Measurements from ENCODE around the gene FBXL13. TPM values are rescaled to one million over a fixed set of nuclear protein-coding genes. Genes with fewer than 3 reads are reported as not detected.
"Not testable (repeated sequence)": the region's sequence is repeated elsewhere in the genome, so short reads cannot be mapped to it uniquely, and the experiment has no call there.

FBXL13 gene
- total RNA-seq, 2 donors from 2014 or later = 1.3 to 1.4 TPM

DNA sequence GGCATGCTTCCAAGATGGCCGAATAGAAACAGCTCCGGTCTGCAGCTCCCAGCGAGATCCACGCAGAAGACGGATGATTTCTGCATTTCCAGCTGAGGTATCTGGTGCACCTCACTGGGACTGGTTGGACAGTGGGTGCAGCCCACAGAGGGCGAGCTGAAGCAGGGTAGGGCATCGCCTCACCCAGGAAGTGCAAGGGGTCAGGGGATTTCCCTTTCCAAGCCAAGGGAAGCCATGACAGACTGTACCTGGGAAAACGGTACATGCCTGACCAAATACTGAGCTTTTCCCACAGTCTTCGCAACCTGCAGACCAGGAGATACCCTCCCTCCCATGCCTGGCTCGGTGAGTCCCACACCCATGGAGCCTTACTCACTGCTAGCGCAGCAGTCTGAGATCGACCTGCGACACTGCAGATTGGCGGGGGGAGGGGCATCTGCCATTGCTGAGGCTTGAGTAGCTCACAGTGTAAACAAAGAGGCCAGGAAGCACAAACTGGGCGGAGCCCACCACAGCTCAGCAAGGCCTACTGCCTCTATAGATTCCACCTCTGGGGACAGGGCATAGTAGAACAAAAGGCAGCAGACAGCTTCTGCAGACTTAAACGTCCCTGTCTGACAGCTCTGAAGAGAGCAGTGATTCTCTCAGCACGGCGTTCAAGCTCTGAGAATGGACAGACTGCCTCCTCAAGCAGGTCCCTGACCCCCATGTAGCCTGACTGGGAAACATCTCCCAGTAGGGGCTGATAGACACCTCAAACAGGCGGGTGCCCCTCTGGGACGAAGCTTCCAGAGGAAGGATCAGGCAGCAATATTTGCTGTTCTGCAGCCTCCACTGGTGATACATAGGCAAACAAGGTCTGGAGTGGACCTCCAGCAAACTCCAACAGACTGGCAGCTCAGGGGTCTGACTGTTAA, 36.5 kb downstream of the FBXL13 start:
- not testable (repeated sequence) for H3K4me1 Mint-ChIP-seq; H3K36me3 Mint-ChIP-seq (ENCODE audit: low read depth); H3K27me3 Mint-ChIP-seq; H3K9me3 ChIP-seq (ENCODE audit: control insufficient read depth, low read length, poor library complexity, severe bottlenecking); H3K27ac Mint-ChIP-seq; DNase-seq; H3K4me3 Mint-ChIP-seq; ATAC-seq

DNA sequence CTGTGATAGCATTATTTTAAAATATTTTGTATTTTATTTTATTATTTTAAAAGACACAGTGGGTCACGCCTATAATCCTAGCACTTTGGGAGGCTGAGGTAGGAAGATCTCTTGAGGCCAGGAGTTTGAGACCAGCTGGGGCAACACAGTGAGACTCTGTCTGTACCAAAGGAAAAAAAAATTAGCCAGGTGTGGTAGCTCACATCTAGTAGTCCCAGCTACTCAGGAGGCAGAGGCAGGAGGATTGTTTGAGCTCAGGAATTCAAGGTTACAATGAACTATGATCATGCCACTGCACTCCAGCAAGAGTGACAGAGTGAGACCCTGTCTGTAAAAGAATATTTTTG, 37.1 kb downstream of the FBXL13 start:
- no peaks in the 10 kb centered on the region for H3K27me3 Mint-ChIP-seq
- H3K4me3 Mint-ChIP-seq = no peak overlapping the region
- H3K4me1 Mint-ChIP-seq = no peaks in the 10 kb centered on the region
- H3K36me3 Mint-ChIP-seq (ENCODE audit: low read depth) = no peaks in the 10 kb centered on the region
- no peak for ATAC-seq
- no peaks in the 10 kb centered on the region for H3K9me3 ChIP-seq (ENCODE audit: control insufficient read depth, low read length, poor library complexity, severe bottlenecking)
- no peak for DNase-seq
- no peak overlapping the region for H3K27ac Mint-ChIP-seq

- not testable (repeated sequence) for H3K4me3 Mint-ChIP-seq; H3K4me1 Mint-ChIP-seq; H3K9me3 ChIP-seq (ENCODE audit: control insufficient read depth, low read length, poor library complexity, severe bottlenecking); H3K27me3 Mint-ChIP-seq; H3K27ac Mint-ChIP-seq; ATAC-seq; H3K36me3 Mint-ChIP-seq (ENCODE audit: low read depth); DNase-seq
These were observed 40.3 kb downstream of the FBXL13 start for GRCh38 chr7:103034318-103034717.

DNA sequence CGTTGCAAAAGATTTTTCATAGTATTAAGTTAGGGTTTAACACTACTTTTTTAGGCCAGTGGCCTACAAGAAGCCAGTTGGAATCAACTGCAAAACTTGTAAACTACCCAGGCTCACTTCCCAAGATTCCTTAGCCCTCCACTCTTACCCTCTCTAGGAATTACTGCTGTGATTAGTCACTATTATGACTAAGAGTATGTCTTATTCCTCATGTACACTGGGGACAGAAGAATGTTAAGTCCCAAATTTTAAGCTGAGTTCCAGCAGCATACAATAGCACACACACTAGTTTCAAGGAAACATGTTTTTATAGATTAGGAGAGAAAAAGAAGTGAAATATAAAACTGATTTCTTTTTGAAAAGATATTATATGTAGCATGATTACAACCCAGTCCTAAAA, 42.8 kb downstream of the FBXL13 start:
- no peak for DNase-seq
- H3K9me3 ChIP-seq (ENCODE audit: control insufficient read depth, low read length, poor library complexity, severe bottlenecking) = no peaks in the 10 kb centered on the region
- ATAC-seq = no peak
- Mint-ChIP-seq H3K36me3 (ENCODE audit: low read depth) (no peaks in the 10 kb centered on the region), H3K27ac (no peak overlapping the region), H3K27me3 (no peaks in the 10 kb centered on the region), H3K4me1 (no peaks in the 10 kb centered on the region), H3K4me3 (no peak overlapping the region)

GRCh38 chr7:103031024-103031423, 43.6 kb downstream of the FBXL13 start:
- DNase-seq (no peak), ATAC-seq (no peak)
- Mint-ChIP-seq H3K4me1 (no peaks in the 10 kb centered on the region), H3K36me3 (ENCODE audit: low read depth) (no peaks in the 10 kb centered on the region), H3K4me3 (no peak overlapping the region), H3K27me3 (no peaks in the 10 kb centered on the region), H3K27ac (no peak overlapping the region)
- H3K9me3 ChIP-seq (ENCODE audit: control insufficient read depth, low read length, poor library complexity, severe bottlenecking) = no peaks in the 10 kb centered on the region

DNA sequence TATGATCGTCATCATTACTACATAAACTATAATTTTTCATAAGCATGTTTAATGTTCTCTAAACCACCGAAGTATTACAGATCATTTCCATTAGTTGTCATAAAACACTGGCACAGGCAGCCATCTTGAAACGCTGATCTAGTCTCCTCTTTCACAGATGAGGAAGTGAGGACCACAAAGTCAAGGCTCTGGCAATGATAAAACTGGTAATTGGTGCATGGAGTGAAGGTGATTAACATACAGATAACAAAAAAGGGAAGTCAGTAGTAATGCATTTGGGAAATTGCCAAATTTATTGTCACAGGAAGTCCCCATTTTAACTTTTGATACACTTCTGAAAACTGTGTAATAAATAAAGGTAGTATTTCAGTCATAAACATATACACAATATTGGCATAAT, 49.3 kb downstream of the FBXL13 start:
- ATAC-seq (peak; percentile 37), DNase-seq (no peak)
- H3K4me1 Mint-ChIP-seq = peaks cover 2% of the 10 kb centered on the region
- H3K27me3 Mint-ChIP-seq = no peaks in the 10 kb centered on the region
- no peaks in the 10 kb centered on the region for H3K9me3 ChIP-seq (ENCODE audit: control insufficient read depth, low read length, poor library complexity, severe bottlenecking)
- H3K4me3 Mint-ChIP-seq = no peak overlapping the region
- no peaks in the 10 kb centered on the region for H3K36me3 Mint-ChIP-seq (ENCODE audit: low read depth)
- no peak overlapping the region for H3K27ac Mint-ChIP-seq

- ATAC-seq; H3K27ac Mint-ChIP-seq; H3K4me3 Mint-ChIP-seq; DNase-seq; H3K36me3 Mint-ChIP-seq (ENCODE audit: low read depth); H3K27me3 Mint-ChIP-seq; H3K4me1 Mint-ChIP-seq; H3K9me3 ChIP-seq (ENCODE audit: control insufficient read depth, low read length, poor library complexity, severe bottlenecking): not testable (repeated sequence)
These were observed 51.0 kb downstream of the FBXL13 start for GRCh38 chr7:103023578-103023977.

DNA sequence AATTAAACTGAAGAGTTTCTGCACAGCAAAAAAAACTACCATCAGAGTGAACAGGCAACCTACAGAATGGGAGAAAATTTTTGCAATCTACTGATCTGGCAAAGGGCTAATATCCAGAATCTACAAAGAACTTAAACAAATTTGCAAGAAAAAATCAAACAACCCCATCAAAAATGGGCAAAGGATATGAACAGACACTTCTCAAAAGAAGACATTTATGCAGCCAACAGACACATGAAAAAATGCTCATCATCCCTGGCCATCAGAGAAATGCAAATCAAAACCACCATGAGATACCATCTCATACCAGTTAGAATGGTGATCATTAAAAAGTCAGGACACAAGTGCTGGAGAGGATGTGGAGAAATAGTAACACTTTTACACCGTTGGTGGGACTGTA, 53.1 kb downstream of the FBXL13 start:
- H3K4me3 Mint-ChIP-seq = not testable (repeated sequence)

DNA sequence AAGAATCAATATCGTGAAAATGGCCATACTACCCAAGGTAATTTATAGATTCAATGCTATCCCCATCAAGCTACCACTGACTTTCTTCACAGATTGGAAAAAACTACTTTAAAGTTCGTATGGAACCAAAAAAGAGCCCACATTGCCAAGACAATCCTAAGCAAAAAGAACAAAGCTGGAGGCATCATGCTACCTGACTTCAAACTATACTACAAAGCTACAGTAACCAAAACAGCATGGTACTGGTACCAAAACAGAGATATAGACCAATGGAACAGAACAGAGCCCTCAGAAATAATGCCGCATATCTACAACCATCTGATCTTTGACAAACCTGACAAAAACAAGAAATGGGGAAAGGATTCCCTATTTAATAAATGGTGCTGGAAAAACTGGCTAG, 53.7 kb downstream of the FBXL13 start:
- not testable (repeated sequence) for H3K4me1 Mint-ChIP-seq; H3K4me3 Mint-ChIP-seq; H3K27me3 Mint-ChIP-seq; ATAC-seq; H3K36me3 Mint-ChIP-seq (ENCODE audit: low read depth); H3K9me3 ChIP-seq (ENCODE audit: control insufficient read depth, low read length, poor library complexity, severe bottlenecking); DNase-seq; H3K27ac Mint-ChIP-seq

More for the DNA sequence above, 53.1 kb downstream of the FBXL13 start:
- not testable (repeated sequence) for H3K9me3 ChIP-seq (ENCODE audit: control insufficient read depth, low read length, poor library complexity, severe bottlenecking); H3K27me3 Mint-ChIP-seq; ATAC-seq; H3K27ac Mint-ChIP-seq; DNase-seq; H3K4me1 Mint-ChIP-seq; H3K36me3 Mint-ChIP-seq (ENCODE audit: low read depth)

- not testable (repeated sequence) for H3K27ac Mint-ChIP-seq; ATAC-seq; H3K9me3 ChIP-seq (ENCODE audit: control insufficient read depth, low read length, poor library complexity, severe bottlenecking); H3K4me1 Mint-ChIP-seq; H3K4me3 Mint-ChIP-seq; DNase-seq; H3K27me3 Mint-ChIP-seq; H3K36me3 Mint-ChIP-seq (ENCODE audit: low read depth)
These were observed 56.3 kb downstream of the FBXL13 start for GRCh38 chr7:103018295-103018694.

DNA sequence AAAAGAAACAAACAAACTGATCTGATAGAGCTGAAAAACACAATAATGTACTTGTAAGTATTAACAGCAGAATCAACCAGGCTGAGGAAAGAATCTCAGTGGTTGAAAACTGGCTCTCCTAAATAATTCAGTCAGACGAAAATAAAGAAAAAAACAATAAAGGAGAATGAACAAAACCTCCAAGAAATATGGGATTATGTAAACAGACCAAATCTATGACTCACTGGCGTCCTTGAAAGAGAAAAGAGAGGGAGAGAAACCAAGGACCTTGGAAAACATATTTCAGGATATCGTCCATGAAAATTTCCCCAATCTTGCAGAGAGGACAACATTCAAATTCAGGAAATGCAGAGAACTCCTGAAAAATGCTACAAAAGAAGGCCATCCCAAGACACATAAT, 62.9 kb downstream of the FBXL13 start:
- no peak overlapping the region for H3K4me3 Mint-ChIP-seq
- H3K4me1 Mint-ChIP-seq = no peaks in the 10 kb centered on the region
- DNase-seq (no peak), ATAC-seq (no peak)
- no peaks in the 10 kb centered on the region for H3K9me3 ChIP-seq (ENCODE audit: control insufficient read depth, low read length, poor library complexity, severe bottlenecking)
- no peaks in the 10 kb centered on the region for H3K27me3 Mint-ChIP-seq
- peaks cover 7% of the 10 kb centered on the region for H3K36me3 Mint-ChIP-seq (ENCODE audit: low read depth)
- no peak overlapping the region for H3K27ac Mint-ChIP-seq

GRCh38 chr7:103010211-103010610, 64.4 kb downstream of the FBXL13 start:
- no peak for ATAC-seq
- Mint-ChIP-seq H3K27ac (no peak overlapping the region), H3K4me3 (no peak overlapping the region)

GRCh38 chr7:103009466-103010185, 65.0 kb downstream of the FBXL13 start:
- Mint-ChIP-seq H3K27ac (no peak overlapping the region), H3K27me3 (no peaks in the 10 kb centered on the region), H3K36me3 (ENCODE audit: low read depth) (peaks cover 9% of the 10 kb centered on the region), H3K4me1 (no peaks in the 10 kb centered on the region), H3K4me3 (no peak overlapping the region)
- DNase-seq (no peak), ATAC-seq (peak; percentile 25)
- H3K9me3 ChIP-seq (ENCODE audit: control insufficient read depth, low read length, poor library complexity, severe bottlenecking) = no peaks in the 10 kb centered on the region

More at GRCh38 chr7:103010211-103010610, 64.4 kb downstream of the FBXL13 start:
- H3K27me3 Mint-ChIP-seq = no peaks in the 10 kb centered on the region
- H3K36me3 Mint-ChIP-seq (ENCODE audit: low read depth) = peaks cover 7% of the 10 kb centered on the region
- no peak for DNase-seq
- no peaks in the 10 kb centered on the region for H3K9me3 ChIP-seq (ENCODE audit: control insufficient read depth, low read length, poor library complexity, severe bottlenecking)
- H3K4me1 Mint-ChIP-seq = no peaks in the 10 kb centered on the region
